Measurements from ENCODE around the gene MUC5B.

- TF ChIP-seq POLR2AphosphoS5 (IDR thresholded peaks at IDR 0.05; ENCODE audit: low read depth, low read length) = no peak
- TF ChIP-seq POLR2A (IDR thresholded peaks at IDR 0.05; ENCODE audit: low read depth, low read length) = no peak
- TF ChIP-seq TAF1 (IDR thresholded peaks at IDR 0.05; ENCODE audit: borderline replicate concordance, low read depth, low read length) = no peak
These were observed 26.1 kb upstream of the MUC5B start for GRCh38 chr11:1196516-1197391.
